Right ventricle myocardium inferior (tissue), 1 donor: ENCODE data around the gene AHNAK. TPM values are rescaled to one million over a fixed set of nuclear protein-coding genes. Genes with fewer than 3 reads are reported as not detected.

Experiments
- ATAC-seq: fragments of 200-7000 bp; cut with Tn5 transposase; one replicate; pipeline ENCODE4 v1.9.1; 2020; ENCODE audit warnings: mild to moderate bottlenecking, moderate library complexity
- DNase-seq: peaks from one replicate; pipeline ENCODE4 v3.0.0; 2021; ENCODE audit errors: missing footprints
- intact Hi-C: fragments of 100-400 bp; cut with DNase I; formaldehyde crosslinking; loops from one replicate; pipeline ENCODE4 v1.11.0; 2022
- total RNA-seq: library from RNA; stranded (reverse); fragmentation: NEBNext Ultra II Directional; extraction: Animal tissue kit (Norgen Biotek cat#: 25700); gene quantifications from one replicate; pipeline ENCODE4 v1.2.1, GENCODE V29; 2021
- donor health status: DM: no; HTN: yes; CAD: no; lungs with severe emphysema.

AHNAK gene
- total RNA-seq, 1 donor from 2014 or later, result 332 TPM

DNA sequence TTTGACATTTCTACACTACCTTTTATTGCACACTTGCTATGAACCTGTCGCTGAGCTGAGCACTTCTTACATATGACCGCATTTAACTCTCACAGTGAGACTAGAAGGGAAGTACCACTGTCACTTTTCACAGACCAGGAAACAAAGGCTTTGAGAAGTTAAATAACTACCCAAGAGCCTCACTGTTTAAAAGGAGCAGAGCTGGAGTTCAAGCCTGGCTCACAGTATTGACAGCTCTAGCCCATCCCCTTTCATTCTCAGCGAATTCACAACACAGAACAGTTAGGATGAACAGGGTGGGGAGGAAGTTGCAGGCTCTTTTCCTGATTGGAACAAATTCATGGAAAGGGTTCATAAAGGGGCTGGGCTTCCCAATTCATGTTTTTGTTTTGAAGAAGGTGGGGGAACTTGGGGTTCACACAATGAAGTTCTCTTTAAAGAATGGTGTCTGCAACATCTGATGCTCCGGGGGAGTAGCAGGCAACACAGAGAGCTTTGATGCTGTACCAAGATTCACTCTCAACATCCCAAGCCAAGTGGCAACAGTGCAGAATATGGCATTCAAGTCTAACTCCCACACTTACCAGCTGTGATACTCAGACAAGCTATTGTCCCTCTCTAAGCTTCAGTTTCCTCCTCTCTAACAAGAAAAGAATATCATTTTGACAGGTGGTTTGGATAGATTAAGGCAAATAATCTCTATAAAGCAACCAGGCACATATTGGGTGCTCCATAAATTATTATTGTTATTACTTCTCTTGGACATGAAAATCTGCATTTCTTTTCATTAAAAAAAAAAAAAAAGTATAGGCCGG lies 110.6 kb downstream of the AHNAK start:
- intact Hi-C loops, result no loop called here
- DNase-seq (no peak), ATAC-seq (no peak)

GRCh38 chr11:62433904-62434276 lies 112.7 kb downstream of the AHNAK start:
- DNase-seq (no peak), ATAC-seq (peak; percentile 39)
- intact Hi-C loops, result no loop called here

DNA sequence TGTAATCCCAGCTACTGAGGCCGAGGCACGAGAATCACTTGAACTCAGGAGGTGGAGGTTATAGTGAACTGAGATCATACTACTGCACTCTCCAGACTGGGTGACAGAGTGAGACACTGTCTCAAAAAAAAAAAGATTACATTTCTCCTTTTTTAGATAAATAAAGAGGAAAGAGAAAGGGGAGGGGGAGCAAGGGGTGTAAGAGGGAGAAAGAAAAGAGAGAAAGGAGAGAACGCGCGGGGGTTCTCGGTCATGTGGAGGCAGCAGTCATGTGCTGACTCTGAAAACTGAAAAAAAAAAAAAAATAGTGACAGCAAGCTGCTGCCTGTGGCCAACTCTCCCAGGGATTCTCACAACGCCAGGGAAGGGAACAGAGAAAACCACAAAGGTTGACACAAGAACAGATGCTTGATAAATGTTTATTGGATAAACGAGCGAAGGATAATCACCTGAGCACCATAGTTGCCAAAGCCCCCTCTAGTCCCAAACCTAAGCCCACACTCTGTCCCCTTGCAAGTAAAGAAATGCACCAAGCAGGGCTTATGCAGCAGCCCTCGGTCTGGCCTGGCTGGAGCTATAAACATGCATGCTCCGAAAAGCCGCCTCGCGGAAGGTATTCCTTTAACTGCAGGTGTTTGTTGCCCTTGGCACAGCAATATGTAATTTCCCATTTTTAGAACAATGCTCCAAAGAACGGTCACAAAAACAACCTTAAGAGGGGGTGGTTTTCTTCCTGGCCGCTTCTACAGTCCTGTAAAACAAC lies 113.3 kb downstream of the AHNAK start:
- no peak for ATAC-seq
- no peak for DNase-seq
- intact Hi-C loops, result no loop called here

DNA sequence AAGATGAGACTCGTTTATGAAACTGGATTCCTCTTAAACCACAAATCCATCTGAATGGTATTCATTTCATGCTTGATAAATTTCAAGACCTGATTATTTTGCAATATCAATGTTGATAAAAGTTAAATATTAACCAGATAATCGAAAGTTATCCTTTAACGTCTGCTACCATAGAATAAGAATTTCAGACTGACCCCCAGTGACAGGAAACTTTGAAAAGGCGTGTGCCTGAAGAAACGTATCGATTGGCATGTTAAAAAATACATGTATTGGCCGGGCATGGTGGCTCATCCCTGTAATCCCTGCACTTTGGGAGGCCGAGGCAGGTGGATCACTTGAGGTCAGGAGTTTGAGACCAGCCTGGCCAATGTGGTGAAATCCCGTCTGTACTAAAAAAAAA lies 113.9 kb downstream of the AHNAK start:
- no peak for DNase-seq
- no peak for ATAC-seq
- intact Hi-C loops, result no loop called here

- ATAC-seq, result no peak
- no peak for DNase-seq
- intact Hi-C loops, result no loop called here
Observed at GRCh38 chr11:62431171-62431901, 115.3 kb downstream of the AHNAK start.

DNA sequence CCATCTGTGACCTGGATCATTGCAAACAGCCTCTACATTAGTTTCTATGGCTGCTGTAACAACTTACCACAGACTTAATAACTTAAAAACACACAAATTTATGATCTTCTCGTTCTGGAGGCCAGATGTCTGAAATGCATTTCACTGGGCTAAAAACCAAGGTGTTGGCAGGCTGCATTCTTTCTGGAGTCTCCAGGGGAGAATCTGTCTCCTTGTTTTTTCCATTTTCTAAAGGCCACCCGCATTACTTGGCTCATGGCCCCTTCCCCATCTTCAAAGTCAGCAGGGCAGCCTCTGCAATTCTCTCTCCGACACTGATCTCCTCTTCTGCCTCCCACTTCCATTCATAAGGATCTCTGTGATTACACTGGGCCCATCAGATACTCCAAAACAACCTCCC lies 116.2 kb downstream of the AHNAK start:
- intact Hi-C loops, result no loop called here
- ATAC-seq, result no peak
- no peak for DNase-seq

GRCh38 chr11:62428871-62429560 lies 117.6 kb downstream of the AHNAK start:
- ATAC-seq, result no peak
- intact Hi-C loops, result no loop called here
- DNase-seq, result no peak

DNA sequence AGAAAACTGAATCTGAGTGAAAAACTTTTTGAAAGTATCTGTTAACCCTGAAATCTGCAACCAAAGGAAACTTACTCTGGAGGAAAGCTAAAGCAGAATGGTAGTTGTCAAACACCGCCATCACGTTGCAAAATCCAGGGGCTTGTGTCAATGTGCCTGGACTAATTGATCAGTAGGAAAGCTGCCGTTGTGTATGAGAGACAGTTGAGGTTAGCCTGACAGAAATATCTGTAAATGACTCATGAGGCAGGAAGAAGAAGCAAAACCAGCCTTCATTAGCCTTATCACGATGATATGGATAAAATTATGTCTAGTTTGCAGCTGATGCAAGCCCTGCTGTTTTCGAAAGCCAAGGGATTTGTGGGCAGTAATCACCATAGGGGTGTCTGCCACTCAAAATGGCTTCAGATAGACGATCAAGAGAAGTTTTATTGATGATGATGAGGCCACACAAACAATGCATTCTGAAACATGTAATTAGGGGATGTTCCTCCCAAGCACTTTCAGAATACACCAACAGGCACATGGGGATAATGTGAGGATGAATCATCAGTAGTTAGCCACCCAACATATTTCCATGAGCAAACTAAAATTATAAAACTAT lies 118.9 kb downstream of the AHNAK start:
- DNase-seq (no peak), ATAC-seq (no peak)
- intact Hi-C loops, result no loop called here

GRCh38 chr11:62423012-62423411 lies 123.6 kb downstream of the AHNAK start:
- ATAC-seq (no peak), DNase-seq (no peak)
- intact Hi-C loops, result no loop called here

DNA sequence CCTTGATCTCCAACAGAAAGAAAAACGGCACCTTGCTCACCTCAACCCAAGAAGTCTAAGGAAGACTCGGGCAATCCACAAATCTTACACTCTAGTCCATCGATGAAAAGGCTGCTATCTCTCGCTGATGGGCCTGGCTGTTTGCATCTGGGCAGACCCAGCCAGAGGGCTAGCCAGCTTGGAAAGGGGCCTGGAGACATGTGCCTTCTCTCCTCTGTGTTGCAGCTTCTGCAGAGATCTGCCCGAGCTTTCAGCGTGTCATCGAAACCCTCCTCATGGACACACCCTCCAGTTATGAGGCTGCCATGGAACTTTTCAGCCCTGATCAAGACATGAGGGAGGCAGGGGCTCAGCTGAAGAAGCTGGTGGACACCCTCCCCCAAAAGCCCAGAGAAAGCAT lies 124.6 kb downstream of the AHNAK start:
- ATAC-seq (no peak), DNase-seq (no peak)
- intact Hi-C loops, result no loop called here

- DNase-seq, result no peak
- no peak for ATAC-seq
- intact Hi-C loops, result no loop called here
Observed at GRCh38 chr11:62420882-62421281, 125.7 kb downstream of the AHNAK start.

DNA sequence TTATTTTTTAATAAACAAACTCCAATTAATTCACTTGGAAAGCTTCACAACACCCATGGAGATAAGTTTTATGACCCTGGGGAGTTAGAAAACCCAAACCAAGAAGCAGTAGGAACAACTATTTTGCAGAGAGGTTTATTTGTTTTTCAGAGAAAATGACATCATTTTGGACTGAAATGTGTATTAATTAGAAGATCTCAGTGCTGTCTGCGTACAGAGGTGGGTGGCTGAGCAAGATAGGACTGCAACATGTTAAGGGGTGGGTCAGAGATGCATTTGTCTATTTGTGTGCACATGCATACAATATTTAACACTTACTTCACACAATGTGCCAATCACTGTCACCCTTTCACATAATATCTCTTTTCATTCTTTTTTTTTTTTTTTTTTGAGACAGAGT lies 126.7 kb downstream of the AHNAK start:
- ATAC-seq, result no peak
- no peak for DNase-seq
- intact Hi-C loops, result no loop called here

DNA sequence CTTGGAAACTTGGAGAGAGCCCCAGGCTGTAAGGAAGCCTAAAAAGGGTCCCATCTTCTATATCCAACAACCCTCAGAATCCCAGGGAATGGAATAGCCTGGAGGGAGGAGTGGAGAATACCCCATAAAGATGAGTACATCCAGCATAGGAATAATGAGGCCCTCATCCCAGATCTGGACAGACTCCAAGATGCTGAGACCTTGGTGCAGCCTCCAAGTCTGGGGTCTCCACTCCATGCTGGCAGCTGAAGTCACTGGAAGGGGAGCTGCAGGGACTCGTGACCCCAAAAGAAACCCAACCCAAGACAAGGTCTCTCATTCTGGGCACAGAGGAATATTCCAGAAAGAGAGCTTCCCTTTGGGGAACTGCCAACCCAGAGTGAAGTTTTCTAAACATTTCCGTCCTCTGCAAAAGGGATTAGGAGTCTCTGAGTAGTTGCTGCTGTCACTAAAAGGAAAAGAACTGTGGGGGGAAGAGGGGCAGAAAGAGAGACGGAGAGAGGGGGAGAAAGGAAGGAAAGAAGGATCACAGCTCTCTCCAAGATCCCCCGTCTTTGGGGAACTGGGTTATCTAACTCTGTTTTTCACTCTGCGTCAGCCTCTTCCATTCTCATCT lies 127.2 kb downstream of the AHNAK start:
- DNase-seq (no peak), ATAC-seq (peak; percentile 39)
- intact Hi-C loops, result no loop called here

DNA sequence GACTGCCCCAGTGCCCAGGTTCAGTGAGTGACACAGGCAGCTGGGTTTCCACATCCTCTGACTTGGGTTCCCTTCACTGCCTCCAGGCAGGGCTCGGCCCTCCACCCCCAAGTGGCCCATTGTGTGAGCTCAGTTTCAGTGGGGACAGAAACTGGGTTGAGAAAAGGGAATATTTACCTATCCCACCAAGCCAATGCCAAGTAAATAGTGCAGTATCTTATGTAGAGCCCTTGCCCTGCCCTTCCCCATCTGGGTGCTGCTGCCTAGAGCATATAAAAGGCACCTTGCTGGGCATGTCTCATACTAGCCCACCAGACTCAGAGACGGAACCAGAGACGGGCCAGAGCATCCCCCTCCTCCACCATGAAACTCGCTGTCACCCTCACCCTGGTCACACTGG lies 127.9 kb downstream of the AHNAK start, which contains the start of gene SCGB1A1:
Gene SCGB1A1 (plus strand): TSS at position 301 of the 400 bp plus-strand sequence. CDS start 63 bp downstream, at position 364.
- DNase-seq (no peak), ATAC-seq (no peak)
- intact Hi-C loops, result no loop called here

GRCh38 chr11:62418136-62418535 lies 128.5 kb downstream of the AHNAK start:
- ATAC-seq (no peak), DNase-seq (no peak)
- intact Hi-C loops, result no loop called here

- ATAC-seq (no peak), DNase-seq (no peak)
- intact Hi-C loops, result no loop called here
Observed at GRCh38 chr11:62416596-62416995, 130.0 kb downstream of the AHNAK start.

DNA sequence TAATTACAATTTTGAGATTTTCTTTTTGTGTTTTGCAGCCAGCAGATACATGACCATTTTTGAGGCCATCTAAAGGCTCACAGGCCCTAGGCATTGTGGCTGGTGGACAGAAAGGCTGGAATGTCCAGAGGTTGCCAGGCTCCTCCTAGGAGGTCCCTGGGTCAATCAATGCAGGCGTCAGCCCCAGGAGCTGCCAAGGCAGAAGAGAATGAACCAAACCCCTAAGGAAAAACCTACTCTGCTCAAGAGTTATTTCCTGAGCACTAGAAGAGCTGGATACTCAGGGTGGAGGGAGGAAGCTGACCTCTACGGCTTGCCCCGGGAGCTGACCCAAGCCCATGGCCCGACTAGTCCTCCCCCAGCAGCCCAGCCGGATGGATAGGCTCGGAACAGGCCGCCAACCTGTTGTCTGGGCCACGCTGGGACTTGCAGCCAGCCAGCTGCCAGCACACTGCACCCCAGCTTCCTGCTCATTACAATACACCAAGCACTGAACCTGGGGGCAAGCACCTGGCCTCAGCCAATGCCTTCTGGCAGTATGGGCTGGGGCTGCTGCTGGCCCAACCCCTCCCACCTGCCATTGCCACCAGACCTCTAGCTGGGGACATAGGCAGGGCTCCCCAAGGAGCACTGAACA lies 133.4 kb downstream of the AHNAK start:
- ATAC-seq (no peak), DNase-seq (no peak)
- intact Hi-C loops, result no loop called here

DNA sequence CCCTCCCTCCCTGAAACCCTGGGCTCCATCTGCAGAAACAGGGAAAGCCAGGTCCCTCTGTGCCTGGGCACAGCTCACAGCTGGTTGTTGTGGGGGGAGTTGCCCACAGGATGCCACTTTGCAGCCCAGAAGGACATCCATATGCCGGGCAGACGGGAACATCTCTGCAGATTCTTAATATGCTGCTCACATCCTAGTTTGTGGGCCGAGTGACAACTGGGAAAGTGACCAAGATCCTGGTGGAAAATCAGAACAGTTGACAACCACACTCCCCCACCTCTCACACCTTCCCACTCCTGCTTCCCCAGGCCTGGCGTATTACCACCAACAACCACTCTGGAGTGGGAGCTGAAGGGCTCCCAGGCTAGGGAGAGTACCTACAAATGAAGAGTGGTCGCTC lies 135.1 kb downstream of the AHNAK start:
- DNase-seq (no peak), ATAC-seq (no peak)
- intact Hi-C loops, result no loop called here
